Smooth muscle cell of the brain vasculature (primary cell): ENCODE data around the gene MYO3A.

ENCODE experiments used
- DNase-seq: peaks from one replicate; pipeline ENCODE4 v3.0.0-alpha.2; 2012; ENCODE audit warnings: low read depth, low spot score

The MYO3A gene

GRCh38 chr10:26214551-26215395, 280.7 kb downstream of the MYO3A start:
- no peak for DNase-seq

DNA sequence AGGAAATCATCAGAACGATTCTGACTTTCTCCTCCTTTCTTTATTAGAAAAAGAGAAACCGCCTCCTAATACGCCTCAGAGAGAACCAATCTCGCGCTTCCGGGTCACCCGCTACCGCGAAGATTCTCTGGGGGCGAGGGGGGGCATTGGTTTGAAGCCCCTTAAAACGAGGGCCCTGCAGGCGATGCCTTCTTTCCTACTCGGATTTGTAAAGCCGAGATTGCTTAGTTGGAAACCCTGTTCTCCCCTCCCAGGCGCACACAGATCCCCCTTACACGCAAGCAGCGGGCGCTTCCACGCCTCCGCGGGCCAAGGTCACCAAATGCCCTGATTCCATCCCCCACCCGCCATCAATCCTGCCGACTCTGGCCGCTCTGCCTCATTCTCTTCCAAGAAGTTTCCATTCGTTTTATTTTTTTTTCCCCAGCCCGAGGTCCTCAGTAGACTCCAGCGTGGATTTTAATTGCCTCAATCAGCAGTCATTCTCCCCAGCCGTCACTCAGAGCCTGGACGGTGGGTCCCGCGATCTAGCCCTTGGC, 281.4 kb downstream of the MYO3A start:
- DNase-seq, result no peak

- no peak for DNase-seq
These were observed 282.0 kb downstream of the MYO3A start for GRCh38 chr10:26215935-26216584.

DNA sequence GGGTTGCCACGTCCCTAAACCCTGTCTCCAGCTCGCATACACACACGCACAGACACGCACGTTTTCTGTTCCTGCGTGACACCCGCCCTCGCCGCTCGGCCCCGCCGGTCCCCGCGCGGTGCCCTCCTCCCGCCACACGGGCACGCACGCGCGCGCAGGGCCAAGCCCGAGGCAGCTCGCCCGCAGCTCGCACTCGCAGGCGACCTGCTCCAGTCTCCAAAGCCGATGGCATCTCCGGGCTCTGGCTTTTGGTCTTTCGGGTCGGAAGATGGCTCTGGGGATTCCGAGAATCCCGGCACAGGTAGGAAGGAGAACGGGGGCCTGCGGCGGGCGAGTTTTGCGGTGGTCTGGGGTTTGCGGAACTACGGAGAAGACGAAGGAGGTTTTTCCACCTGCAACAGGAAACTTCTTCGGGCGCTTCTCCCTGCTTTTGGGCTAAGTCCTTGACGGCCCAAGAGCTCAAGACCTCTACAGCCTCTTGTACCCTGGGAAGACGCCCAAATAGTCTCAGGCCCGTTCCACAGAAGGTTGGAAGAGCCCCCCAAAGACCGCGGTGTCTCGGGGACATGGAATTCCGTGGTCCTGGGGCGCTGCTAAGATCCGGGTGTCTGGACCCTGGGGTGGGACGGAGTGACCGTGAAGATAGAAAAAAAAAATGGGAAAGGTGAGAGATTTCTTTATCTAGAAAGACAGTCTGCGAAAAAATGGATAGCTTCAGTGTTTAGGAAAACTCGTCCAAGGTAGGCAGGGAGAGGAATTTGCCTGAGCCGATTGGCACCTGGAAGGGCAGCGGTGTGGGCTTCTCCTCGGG, 282.8 kb downstream of the MYO3A start, which contains the start of gene GAD2:
Gene GAD2 (plus strand): TSS at position 190 of the 811 bp plus-strand sequence. CDS start 36 bp downstream, at position 226.
- DNase-seq, result no peak

DNA sequence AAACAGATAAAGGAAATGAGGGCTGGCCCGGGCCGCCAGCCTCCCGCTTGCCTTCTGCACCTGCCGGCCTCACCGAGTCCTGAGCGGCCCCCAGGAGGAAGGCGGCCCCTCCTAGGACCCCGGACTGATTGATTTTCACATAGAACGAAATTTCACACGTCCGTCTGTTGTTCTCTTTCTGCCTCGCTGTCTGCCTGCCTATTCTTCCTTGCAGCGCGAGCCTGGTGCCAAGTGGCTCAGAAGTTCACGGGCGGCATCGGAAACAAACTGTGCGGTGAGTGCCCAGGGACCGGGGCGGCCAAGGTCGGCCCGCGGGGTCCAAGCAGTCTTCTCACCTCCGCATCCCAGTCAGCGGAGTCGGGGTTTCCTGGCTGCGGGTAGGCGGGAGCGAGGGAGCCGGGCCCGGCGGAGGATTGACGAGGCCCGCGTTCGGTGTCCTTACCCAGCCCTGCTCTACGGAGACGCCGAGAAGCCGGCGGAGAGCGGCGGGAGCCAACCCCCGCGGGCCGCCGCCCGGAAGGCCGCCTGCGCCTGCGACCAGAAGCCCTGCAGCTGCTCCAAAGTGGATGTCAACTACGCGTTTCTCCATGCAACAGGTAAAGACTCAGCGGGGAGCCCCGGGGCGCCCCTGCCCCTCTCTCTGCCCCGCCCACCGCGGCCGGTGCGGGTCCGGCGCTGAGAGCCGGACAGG, 283.5 kb downstream of the MYO3A start:
- no peak for DNase-seq

DNA sequence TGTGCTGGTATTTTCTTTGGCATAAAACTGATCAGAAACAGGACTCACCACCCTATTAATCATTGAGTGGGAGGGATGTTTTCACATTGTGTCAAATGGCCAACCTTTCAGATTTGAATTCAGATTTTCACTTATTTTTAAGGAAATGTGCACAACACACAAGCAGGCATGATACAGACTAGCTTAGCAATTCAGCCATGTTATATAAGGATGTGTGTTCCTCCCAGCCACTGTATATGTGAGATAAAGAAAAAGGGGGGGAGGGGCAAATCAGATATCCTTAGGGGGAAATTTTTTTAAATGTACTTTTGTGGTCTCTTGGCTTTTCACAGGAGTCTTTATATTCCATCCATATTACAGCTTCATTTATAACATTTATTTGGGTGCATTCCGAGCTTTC, 285.6 kb downstream of the MYO3A start:
- DNase-seq, result no peak

DNA sequence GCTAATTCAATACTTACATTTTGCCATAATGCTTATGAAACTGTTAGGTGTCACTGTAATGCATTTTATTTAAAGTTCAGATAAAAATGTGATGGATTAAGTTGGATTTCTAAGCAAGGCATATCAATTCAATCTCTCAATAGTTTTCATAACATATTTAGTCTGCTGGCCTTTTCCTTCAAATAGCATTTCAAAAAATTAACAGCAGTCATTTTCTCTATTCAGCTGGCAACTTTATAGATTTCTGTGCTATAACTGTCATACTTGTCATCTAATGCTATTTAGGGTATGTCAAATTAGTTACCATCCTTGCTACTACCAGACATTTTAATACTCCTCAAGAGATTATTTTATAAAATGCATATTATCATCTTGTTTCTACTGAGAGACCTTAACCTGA, 286.9 kb downstream of the MYO3A start:
- DNase-seq, result no peak

- no peak for DNase-seq
These were observed 287.5 kb downstream of the MYO3A start for GRCh38 chr10:26221541-26221940.

DNA sequence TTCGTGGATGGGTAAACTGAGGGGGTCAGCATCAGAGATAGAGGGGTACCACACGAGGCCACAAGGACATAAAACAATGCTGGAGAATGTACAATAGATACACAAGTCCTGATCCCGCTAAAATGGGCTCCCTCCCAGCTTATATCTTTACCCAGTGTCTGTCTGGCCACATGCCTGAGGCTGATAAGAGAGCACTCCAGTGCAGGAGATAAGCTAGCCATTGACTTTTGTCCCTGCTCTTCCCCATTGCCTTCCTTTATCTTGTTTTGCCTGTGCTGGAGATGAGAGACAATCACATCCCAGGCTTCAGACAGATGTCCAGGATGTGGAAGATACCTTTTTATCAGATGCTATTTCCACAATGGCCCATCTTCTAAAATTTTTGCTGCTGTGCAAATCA, 288.5 kb downstream of the MYO3A start:
- DNase-seq, result no peak

GRCh38 chr10:26225322-26225721, 291.3 kb downstream of the MYO3A start:
- DNase-seq, result no peak

GRCh38 chr10:26227786-26228185, 293.8 kb downstream of the MYO3A start:
- DNase-seq, result no peak

DNA sequence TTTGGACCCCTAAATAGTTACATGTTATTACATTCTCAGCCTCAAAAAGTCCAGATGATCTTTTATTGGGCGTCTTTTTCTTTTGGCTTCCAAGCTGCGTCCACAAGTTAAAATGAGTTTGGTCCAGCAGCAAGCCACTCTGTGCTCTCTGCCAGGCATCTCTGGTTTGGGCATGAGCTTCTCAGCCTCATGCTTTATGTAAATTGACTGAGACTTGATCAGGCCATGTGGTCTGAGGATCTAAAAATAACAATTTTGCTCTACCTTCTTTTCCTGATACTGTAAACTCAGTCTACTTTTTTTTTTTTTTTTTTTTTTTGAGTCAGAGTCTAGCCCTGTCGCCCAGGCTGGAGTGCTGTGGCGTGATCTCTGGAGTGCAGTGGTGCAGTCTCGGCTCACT, 298.1 kb downstream of the MYO3A start:
- DNase-seq, result no peak

DNA sequence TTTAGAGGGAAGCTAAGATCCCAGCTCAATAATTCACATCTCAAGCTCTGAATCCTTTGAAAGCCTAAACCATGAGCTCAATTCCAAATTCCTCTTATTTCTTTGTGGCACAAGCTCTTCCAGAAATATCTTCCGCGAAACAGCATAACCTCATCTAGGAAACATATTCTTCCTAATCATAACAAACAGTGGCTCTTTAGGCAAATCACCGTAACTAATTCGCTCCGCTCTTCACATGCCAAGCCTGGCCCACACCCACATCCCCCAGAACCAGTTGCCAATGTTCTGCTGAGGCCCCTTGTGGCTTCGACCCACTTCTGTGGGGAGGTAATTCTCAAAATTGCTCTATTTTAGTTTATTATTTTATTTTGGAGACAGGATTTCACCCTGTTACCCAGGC, 301.7 kb downstream of the MYO3A start:
- no peak for DNase-seq

DNA sequence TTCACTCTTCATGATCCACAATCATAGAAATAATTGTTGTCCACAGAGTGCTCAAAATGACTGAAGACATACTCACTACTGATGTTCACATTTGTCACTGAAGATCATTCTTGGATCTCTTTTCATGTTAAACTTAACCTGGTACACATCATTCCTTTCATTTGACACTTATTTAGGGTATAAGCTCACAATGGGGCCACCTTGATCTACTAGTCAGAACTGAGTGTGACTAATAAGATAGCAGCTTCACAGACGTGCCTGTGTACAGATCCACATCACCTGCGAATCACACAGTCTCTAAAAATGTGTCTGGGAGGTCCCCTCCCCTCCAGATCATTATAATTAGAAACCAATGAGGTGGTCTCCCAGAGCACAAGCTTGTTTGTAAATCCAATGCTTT, 304.3 kb downstream of the MYO3A start:
- DNase-seq, result no peak

DNA sequence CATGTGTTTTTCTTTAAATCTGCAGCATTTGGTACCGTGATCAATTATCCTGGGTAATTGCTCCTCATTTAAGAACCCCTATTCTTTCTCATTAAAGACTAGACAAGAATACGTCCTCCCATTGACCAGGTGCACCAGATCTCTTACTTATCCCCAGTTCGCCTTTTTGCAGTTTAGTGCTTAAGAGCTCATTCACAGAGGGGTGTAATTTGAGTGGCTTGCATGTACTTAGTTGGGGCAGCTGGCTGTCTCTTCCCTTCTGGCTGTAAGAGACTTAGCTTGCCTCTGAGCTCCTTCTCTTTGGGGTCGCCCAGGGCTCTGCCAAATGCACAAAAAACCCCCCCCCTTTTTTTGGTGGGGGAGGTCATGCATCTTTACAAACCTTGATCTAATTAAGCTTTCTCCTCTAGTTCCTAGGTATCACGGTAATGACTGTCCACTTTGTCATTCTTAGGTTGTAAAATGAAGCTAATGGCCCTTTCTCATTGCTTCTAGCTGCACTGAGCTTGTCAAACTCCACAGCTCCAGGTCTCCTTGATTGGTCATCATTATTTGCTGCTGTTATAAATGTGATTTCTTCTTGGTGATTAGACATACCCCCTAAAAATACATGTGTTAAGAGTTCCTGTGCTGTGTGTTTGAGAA, 308.8 kb downstream of the MYO3A start:
- no peak for DNase-seq

DNA sequence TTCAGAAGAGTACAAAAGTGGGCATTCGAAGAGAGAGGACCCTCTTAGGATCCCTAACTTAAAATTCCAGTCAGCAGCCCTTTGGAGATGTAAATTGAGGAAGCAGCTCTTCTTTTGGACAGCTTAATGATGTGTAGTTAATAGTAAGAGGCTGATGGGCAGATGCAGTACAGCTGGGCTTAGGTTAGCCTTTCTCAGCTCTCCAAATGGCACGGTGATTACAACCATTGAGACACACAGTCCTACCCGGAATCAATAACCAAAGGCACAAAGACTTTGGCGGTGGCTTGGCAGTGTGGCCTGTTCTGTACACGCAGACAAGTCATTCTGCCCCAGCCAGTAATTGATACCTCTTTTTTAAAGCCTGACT, 309.3 kb downstream of the MYO3A start:
- DNase-seq, result no peak

DNA sequence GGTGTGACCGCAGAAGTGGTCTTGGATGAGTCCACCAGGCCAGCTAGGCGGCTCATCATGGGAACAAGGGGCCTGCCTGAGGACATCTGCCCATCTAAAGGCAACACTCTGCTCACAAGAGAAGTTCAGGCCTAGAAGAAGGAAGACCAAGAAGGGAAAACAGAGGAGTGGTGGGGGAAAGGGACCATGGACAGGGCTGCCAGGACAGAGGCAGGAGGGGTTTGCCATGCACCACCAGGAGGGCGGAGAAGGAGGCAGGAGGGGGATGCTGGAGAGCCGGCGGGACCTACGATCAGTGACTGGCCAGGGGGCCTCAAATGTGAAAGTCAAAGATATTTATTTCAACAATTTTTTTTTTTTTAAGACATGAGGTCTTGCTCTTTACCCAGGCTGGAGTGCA, 315.7 kb downstream of the MYO3A start:
- DNase-seq, result no peak

GRCh38 chr10:26251925-26252324, 317.9 kb downstream of the MYO3A start:
- no peak for DNase-seq

- no peak for DNase-seq
These were observed 320.6 kb downstream of the MYO3A start for GRCh38 chr10:26254616-26255015.

- no peak for DNase-seq
These were observed 325.3 kb downstream of the MYO3A start for GRCh38 chr10:26259341-26259740.
